ENCODE measurements around the gene CIPC. TPM values are rescaled to one million over a fixed set of nuclear protein-coding genes. Genes with fewer than 3 reads are reported as not detected.

CIPC gene
- total RNA-seq, 1 donor from 2014 or later = 12.8 TPM

GRCh38 chr14:77069551-77069950 lies 28.5 kb upstream of the CIPC start:
- intact Hi-C loops (cut with micrococcal nuclease) = no loop called here

- intact Hi-C loops (cut with micrococcal nuclease) = loop anchor here (2.0 kb wide), 1 partner anchor 23 kb away; no protein-coding TSS in a partner anchor
These were observed 26.1 kb upstream of the CIPC start for GRCh38 chr14:77071938-77072388.

GRCh38 chr14:77074969-77075368 lies 23.1 kb upstream of the CIPC start:
- intact Hi-C loops (cut with micrococcal nuclease) = no loop called here

GRCh38 chr14:77076113-77076631 lies 21.9 kb upstream of the CIPC start:
- intact Hi-C loops (cut with micrococcal nuclease) = no loop called here

GRCh38 chr14:77077040-77077439 lies 21.0 kb upstream of the CIPC start:
- intact Hi-C loops (cut with micrococcal nuclease) = no loop called here

GRCh38 chr14:77082356-77082755 lies 15.7 kb upstream of the CIPC start:
- intact Hi-C loops (cut with micrococcal nuclease) = no loop called here

GRCh38 chr14:77083082-77083481 lies 15.0 kb upstream of the CIPC start:
- intact Hi-C loops (cut with micrococcal nuclease) = no loop called here

GRCh38 chr14:77084985-77085384 lies 13.1 kb upstream of the CIPC start:
- intact Hi-C loops (cut with micrococcal nuclease) = no loop called here

GRCh38 chr14:77085538-77085937 lies 12.5 kb upstream of the CIPC start:
- intact Hi-C loops (cut with micrococcal nuclease) = no loop called here

- intact Hi-C loops (cut with micrococcal nuclease) = no loop called here
These were observed 11.9 kb upstream of the CIPC start for GRCh38 chr14:77086017-77086727.

- intact Hi-C loops (cut with micrococcal nuclease) = no loop called here
These were observed 11.1 kb upstream of the CIPC start for GRCh38 chr14:77086951-77087350.

GRCh38 chr14:77087631-77088030 lies 10.4 kb upstream of the CIPC start:
- intact Hi-C loops (cut with micrococcal nuclease) = no loop called here

GRCh38 chr14:77088219-77088618 lies 9.8 kb upstream of the CIPC start:
- intact Hi-C loops (cut with micrococcal nuclease) = no loop called here

- intact Hi-C loops (cut with micrococcal nuclease) = no loop called here
These were observed 9.4 kb upstream of the CIPC start for GRCh38 chr14:77088645-77089044.

- intact Hi-C loops (cut with micrococcal nuclease) = no loop called here
These were observed 6.5 kb upstream of the CIPC start for GRCh38 chr14:77091518-77091917.

GRCh38 chr14:77092676-77093075 lies 5.4 kb upstream of the CIPC start:
- intact Hi-C loops (cut with micrococcal nuclease) = no loop called here

- intact Hi-C loops (cut with micrococcal nuclease) = loop anchor here (1.0 to 5.0 kb wide), 8 partner anchors 24 to 942 kb away; partner anchors contain the start of genes GPATCH2L, IRF2BPL and VASH1
These were observed 3.3 kb upstream of the CIPC start for GRCh38 chr14:77094672-77095284.

GRCh38 chr14:77097006-77097699 lies 905 bp upstream of the CIPC start:
- intact Hi-C loops (cut with micrococcal nuclease) = loop anchor here (1.0 to 5.0 kb wide), 5 partner anchors 28 to 945 kb away; partner anchors contain the start of genes GPATCH2L, IRF2BPL and VASH1

GRCh38 chr14:77098529-77099353 lies 683 bp downstream of the CIPC start:
- intact Hi-C loops (cut with micrococcal nuclease) = loop anchor here (1.0 to 5.0 kb wide), 9 partner anchors 56 to 946 kb away; partner anchors contain the start of genes GPATCH2L, IRF2BPL, POMT2 and VASH1

GRCh38 chr14:77099425-77100167 lies 1.5 kb downstream of the CIPC start:
- intact Hi-C loops (cut with micrococcal nuclease) = loop anchor here (5.0 kb wide), 4 partner anchors 57 to 947 kb away; partner anchors contain the start of genes GPATCH2L, IRF2BPL and VASH1
